Bladder microvascular endothelial cell (primary cell): ENCODE results near the gene ADISSP. TPM values are rescaled to one million over a fixed set of nuclear protein-coding genes. Genes with fewer than 3 reads are reported as not detected.

Experiments used
- total RNA-seq: library from RNA; depleted of rRNA; stranded (reverse); fragments of >200 nt; gene quantifications from 2 replicates; pipeline ENCODE4 v1.2.3, GENCODE V29; 2014

The ADISSP gene
- 14.9 and 18.9 TPM in 2 replicates for total RNA-seq

GRCh38 chr20:3767427-3768341 lies at the start of gene ADISSP:
ADISSP (minus strand) TSS chr20:3767753; CDS start chr20:3760100, 7,653 bp downstream.

GRCh38 chr20:3795511-3796468 lies 28.2 kb upstream of the ADISSP start, which contains the start of gene CDC25B:
CDC25B (plus strand) TSS chr20:3796310; CDS start chr20:3796532, 222 bp downstream.

GRCh38 chr20:3786665-3787323 lies 19.2 kb upstream of the ADISSP start, which contains the start of gene CENPB:
CENPB (minus strand) TSS chr20:3786740; CDS start chr20:3786483, 257 bp downstream.

GRCh38 chr20:3781153-3781910 lies 13.8 kb upstream of the ADISSP start, which contains the start of gene SPEF1:
SPEF1 (minus strand) TSS chr20:3781448; CDS start chr20:3781287, 161 bp downstream.

GRCh38 chr20:3732327-3733118 lies 35.0 kb downstream of the ADISSP start, which contains the start of gene HSPA12B:
HSPA12B (plus strand) TSS chr20:3732685; CDS start chr20:3738675, 5,990 bp downstream.

GRCh38 chr20:3712279-3712873 lies 55.2 kb downstream of the ADISSP start, which contains the start of gene SIGLEC1:
SIGLEC1 (minus strand) TSS chr20:3712600; CDS start chr20:3707128, 5,472 bp downstream.

Other genes starting within 250 kb of the ADISSP start
- not detected in 2 replicates for gene GFRA4, start 104.4 kb downstream of the ADISSP start, total RNA-seq
- gene ADAM33, start 85.7 kb downstream of the ADISSP start, total RNA-seq, result 0.16 TPM in 1 of 2 replicates, not detected in the other
- not detected in 2 replicates for gene SIGLEC1, start 55.2 kb downstream of the ADISSP start, total RNA-seq
- 11.1 and 17.6 TPM in 2 replicates for gene HSPA12B, start 35.1 kb downstream of the ADISSP start, total RNA-seq
- 0.13 TPM in 1 of 2 replicates, not detected in the other for gene SPEF1, start 13.7 kb upstream of the ADISSP start, total RNA-seq
- 76.7 and 79.2 TPM in 2 replicates for gene CENPB, start 19.0 kb upstream of the ADISSP start, total RNA-seq
- 31.4 and 35.5 TPM in 2 replicates for gene CDC25B, start 28.6 kb upstream of the ADISSP start, total RNA-seq
- gene AP5S1, start 52.8 kb upstream of the ADISSP start, total RNA-seq, result 13.1 and 19.1 TPM in 2 replicates
- gene MAVS, start 79.1 kb upstream of the ADISSP start, total RNA-seq, result 12.0 and 23.2 TPM in 2 replicates
- gene PANK2, start 121.6 kb upstream of the ADISSP start, total RNA-seq, result 35.3 and 40.1 TPM in 2 replicates
- gene RNF24, start 247.8 kb upstream of the ADISSP start, total RNA-seq, result 0.81 and 3.9 TPM in 2 replicates